ELF-1 (cell line): ENCODE measurements around the gene PLCD4.

Experiments
- DNase-seq: peaks from one replicate; pipeline ENCODE4 v3.0.0-alpha.2; 2016; ENCODE audit warnings: low read depth, low spot score

PLCD4 gene

DNA sequence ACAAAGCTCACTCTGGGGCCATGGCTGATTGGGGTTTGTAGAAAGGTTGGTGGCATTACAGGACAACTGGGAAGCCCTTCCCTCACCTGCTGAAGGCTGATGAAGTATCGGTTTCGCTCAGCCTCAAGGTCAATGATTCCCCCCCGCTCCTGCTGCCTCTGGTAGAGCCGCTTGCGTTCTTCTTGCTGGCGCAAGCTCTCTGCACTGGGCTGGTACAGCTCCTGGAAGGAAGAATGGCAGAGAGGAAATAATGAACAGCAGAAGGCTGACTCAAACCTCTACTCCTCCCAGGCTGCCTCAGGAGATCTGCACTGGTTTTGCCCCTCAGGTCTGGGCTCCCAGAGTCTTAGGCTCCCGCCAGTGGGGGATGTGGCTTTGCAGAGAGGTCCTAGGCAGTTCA lies 57.0 kb downstream of the PLCD4 start:
- DNase-seq, result no peak

DNA sequence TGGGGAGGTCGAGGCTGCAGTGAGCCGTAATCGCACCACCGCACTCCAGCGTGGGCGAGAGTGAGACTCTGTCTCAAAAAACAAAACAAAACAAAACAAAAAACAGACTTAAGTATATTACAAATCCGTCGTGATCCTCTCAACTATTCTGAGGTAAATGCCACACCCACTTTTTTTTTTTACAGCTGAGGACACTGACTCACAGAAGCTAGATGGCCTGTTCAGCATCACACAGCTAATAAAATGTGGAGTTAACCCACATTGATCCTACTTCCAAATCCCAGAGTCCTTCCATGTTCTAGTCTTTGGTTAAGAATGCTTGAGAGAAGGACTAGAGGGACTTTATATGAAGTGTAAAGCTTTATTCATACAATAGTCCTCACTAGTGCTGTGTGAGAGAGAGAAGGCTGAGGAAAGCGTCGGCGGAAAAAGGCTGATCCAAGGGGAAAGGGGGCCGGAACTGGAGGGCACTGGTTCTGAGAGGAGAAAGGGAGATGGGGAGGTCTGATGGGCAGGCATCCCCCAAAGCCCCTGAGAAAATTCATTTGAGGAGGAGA lies 63.5 kb downstream of the PLCD4 start:
- no peak for DNase-seq

DNA sequence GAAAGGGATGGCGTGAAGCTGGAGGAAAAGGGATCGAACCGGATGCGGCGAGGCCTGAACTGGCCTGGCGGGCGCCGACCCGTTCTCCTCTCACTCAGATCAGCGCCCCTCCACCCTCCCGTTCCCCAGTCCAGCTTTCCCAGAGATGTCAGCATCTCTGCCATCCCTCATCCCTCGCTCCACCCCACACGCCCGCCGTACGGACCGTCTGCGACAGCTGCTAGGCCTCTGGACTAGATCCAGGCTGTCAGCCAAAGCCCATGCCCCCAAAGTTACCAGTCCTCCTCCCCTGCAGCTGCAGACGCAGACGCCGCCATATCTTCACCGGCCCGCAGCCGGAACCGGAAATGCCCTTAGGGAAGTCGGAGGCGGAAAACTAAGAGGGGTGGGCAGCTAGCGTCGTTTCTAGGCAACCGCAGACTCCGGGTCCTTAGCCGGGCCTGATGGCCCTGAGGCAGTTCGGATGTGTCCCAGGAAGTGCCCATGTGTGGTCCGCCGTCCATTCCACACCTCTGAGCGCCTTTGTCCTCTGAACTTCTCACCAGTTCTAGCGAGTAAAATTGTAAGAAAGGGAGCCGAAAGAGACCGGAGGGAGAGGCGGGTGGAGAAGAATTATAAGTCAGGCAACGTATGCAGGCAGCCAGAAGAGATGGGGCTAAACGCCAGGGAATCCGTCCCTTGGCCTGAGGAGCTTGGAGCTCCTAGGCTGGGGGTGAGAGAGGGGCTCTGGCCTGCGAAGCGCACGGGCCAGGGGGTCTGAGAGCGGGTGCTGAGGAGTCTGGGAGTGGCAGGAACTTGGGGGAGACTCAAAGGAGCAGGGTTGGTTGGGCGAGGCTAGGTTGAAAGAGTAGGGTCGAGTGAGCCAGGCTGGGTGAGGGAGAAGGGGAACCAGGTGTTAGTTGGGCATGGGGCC lies 64.2 kb downstream of the PLCD4 start, which contains the start of the genes RNF25 and STK36:
Gene RNF25, minus strand, starts transcription at position 349 of the 913 bp plus-strand sequence. Its CDS starts 32 bp downstream, at position 317.
Gene STK36, plus strand, starts transcription at position 433 of the 913 bp plus-strand sequence. CDS start 744 bp downstream, outside the sequence.
- DNase-seq, result peak; percentile 95

DNA sequence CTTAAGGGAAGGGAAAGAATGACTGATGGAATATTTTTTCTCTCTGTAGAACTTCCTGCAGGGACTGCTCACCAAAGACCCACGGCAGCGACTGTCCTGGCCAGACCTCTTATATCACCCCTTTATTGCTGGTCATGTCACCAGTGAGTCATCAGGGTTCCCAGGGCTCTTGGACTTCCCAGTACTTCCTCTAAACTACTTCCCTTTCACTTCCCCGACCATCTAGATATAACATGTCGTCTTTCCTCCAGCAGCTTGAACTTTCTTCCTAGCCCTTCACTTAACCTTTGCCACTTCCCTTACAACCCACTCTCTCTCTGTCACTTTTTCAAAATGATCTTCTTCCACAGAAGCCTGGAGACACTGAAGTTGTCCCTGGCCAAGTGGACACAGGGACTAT lies 71.4 kb downstream of the PLCD4 start:
- DNase-seq, result no peak

DNA sequence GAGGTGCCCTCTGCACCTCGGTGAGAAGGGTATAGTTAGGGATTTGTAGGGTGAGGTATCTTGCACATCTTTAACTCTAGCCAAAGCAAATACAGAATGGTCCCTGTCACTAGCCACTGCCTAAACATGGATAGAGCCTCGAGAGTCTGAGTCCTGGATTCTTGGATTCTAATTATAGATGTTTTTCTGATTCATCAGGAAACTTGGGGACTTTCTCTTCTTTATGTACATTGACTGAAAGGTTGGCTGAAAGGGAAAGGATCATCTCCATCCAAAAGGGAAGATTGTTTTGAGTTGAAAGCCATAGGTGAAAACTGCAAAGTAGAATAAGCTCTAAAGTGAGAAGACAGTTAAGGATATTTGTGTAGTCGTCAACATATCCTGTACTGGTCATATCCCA lies 72.4 kb downstream of the PLCD4 start:
- no peak for DNase-seq
